HepG2 (cell line): ENCODE results near the gene SRRT. TPM values are rescaled to one million over a fixed set of nuclear protein-coding genes. Genes with fewer than 3 reads are reported as not detected.

Experiments
- ASH2L ChIP-seq: fragments of 300-600, 200-600 bp; sonication (generic); IDR thresholded peaks from 2 replicates; pipeline ENCODE4 v1.7.0; 2017; ENCODE audit warnings: low read depth, mild to moderate bottlenecking, moderate library complexity, mixed read lengths, low read length; ENCODE audit not compliant: insufficient read length
- FOXC1 ChIP-seq: sonication (generic); formaldehyde crosslinking; IDR thresholded peaks from 2 replicates; pipeline ENCODE4 v1.8.0; 2022; ENCODE audit warnings: mild to moderate bottlenecking, missing genetic modification reagents, borderline replicate concordance
- KDM1A ChIP-seq: IDR thresholded peaks from 2 replicates; pipeline ENCODE4 v1.6.1; 2016; ENCODE audit warnings: missing compliant biosample characterization
- NRL ChIP-seq: sonication (generic); formaldehyde crosslinking; IDR thresholded peaks from 2 replicates; pipeline ENCODE4 v1.5.0; 2020; ENCODE audit warnings: missing genetic modification reagents, mild to moderate bottlenecking, moderate library complexity, borderline replicate concordance
- SMARCC2 ChIP-seq: fragments of 450-650 bp; IDR thresholded peaks from 2 replicates; pipeline ENCODE4 v1.6.1; 2017; ENCODE audit warnings: antibody characterized with exemption, mild to moderate bottlenecking
- ZMYM3 ChIP-seq: sonication (generic); formaldehyde crosslinking; IDR thresholded peaks from 2 replicates; pipeline ENCODE4 v1.5.1; 2020; ENCODE audit warnings: mild to moderate bottlenecking, missing genetic modification reagents
- ZNF142 ChIP-seq: sonication (generic); formaldehyde crosslinking; IDR thresholded peaks from 2 replicates; pipeline ENCODE4 v1.4.0; 2020; ENCODE audit warnings: missing genetic modification reagents
- ZNF251 ChIP-seq: sonication (generic); formaldehyde crosslinking; IDR thresholded peaks from 2 replicates; pipeline ENCODE4 v1.9.0; 2021; ENCODE audit warnings: mild to moderate bottlenecking, missing genetic modification reagents
- ZNF253 ChIP-seq: sonication (generic); formaldehyde crosslinking; IDR thresholded peaks from 2 replicates; pipeline ENCODE4 v1.8.0; 2022; ENCODE audit warnings: mild to moderate bottlenecking, missing genetic modification reagents, borderline replicate concordance
- ZNF383 ChIP-seq: sonication (generic); formaldehyde crosslinking; IDR thresholded peaks from 2 replicates; pipeline ENCODE4 v1.4.0; 2020; ENCODE audit warnings: missing genetic modification reagents, mild to moderate bottlenecking, borderline replicate concordance
- ZNF7 ChIP-seq: IDR thresholded peaks from 2 replicates; pipeline ENCODE4 v1.6.1; 2016; ENCODE audit warnings: missing biosample characterization, missing genetic modification reagents
- ZNF709 ChIP-seq: sonication (generic); formaldehyde crosslinking; IDR thresholded peaks from 2 replicates; pipeline ENCODE4 v1.5.0; 2020; ENCODE audit warnings: mild to moderate bottlenecking, missing genetic modification reagents
- ZNF724P ChIP-seq: sonication (generic); formaldehyde crosslinking; IDR thresholded peaks from 2 replicates; pipeline ENCODE4 v1.8.0; 2022; ENCODE audit warnings: missing genetic modification reagents, borderline replicate concordance
- ZNF747 ChIP-seq: sonication (generic); formaldehyde crosslinking; IDR thresholded peaks from 2 replicates; pipeline ENCODE4 v1.8.1; 2023; ENCODE audit warnings: missing genetic modification reagents, mild to moderate bottlenecking, borderline replicate concordance
- ZNF768 ChIP-seq: sonication (generic); formaldehyde crosslinking; IDR thresholded peaks from 2 replicates; pipeline ENCODE4 v1.4.0; 2020; ENCODE audit warnings: missing genetic modification reagents
- ZNF891 ChIP-seq: sonication (generic); formaldehyde crosslinking; IDR thresholded peaks from 2 replicates; pipeline ENCODE4 v1.5.0; 2020; ENCODE audit warnings: mild to moderate bottlenecking, missing genetic modification reagents
- polyA plus RNA-seq, 8 experiments: library from polyadenylated mRNA; depleted of rRNA in 3 of 8; stranded (reverse) in 7 of 8; unstranded in 1 of 8; fragments of >200 nt; fragmentation: Illumina TruSeq in 4 of 8; extraction: Trizol in 4 of 8; gene quantifications; 2 replicates each; pipeline versions ENCODE4 v1.2.1 to v1.2.3, GENCODE V29; 2011 to 2016; ENCODE audit warnings: low read depth in 4 of 8, missing spikeins in 1 of 8, mixed read lengths in 1 of 8; ENCODE audit not compliant: insufficient read depth in 1 of 8
- total RNA-seq, 5 experiments: library from RNA; depleted of rRNA; stranded (reverse); fragments of >200 nt; fragmentation: Illumina TruSeq; extraction: Trizol; gene quantifications; 2 replicates each; pipeline ENCODE4 v1.2.3, GENCODE V29; 2016; ENCODE audit warnings: low read depth in 1 of 5
- TF ChIP-seq, protein P1 (sequence below): IDR thresholded peaks from 2 replicates; pipeline ENCODE4 v1.6.1; 2016; ENCODE audit warnings: low read depth
- TF ChIP-seq, protein P2 (sequence below): sonication (generic); formaldehyde crosslinking; IDR thresholded peaks from 2 replicates; pipeline ENCODE4 v1.5.0; 2020; ENCODE audit warnings: mild to moderate bottlenecking, missing genetic modification reagents
- TF ChIP-seq, protein P3 (sequence below): sonication (generic); formaldehyde crosslinking; IDR thresholded peaks from 2 replicates; pipeline ENCODE4 v1.4.0; 2020; ENCODE audit warnings: missing genetic modification reagents, borderline replicate concordance

SRRT gene
- total and polyA plus RNA-seq, 2 of the 13 experiments (the other 11 are each of a cell fraction or from before 2014, with no cell fraction given), result 26.2 to 106 TPM

- TF ChIP-seq ZNF142 (CRISPR knock-in tag) (no peak; the same call in none of the 2 replicates), ZNF709 (peak; percentile 47; the same call in 1 of the 2 replicates), ZNF383 (0 out of 2 replicates have a peak, but pooled peaks have one; percentile 51), ZNF891 (CRISPR knock-in tag) (peak; percentile 89), ZNF253 (CRISPR knock-in tag) (no peak), ZMYM3 (CRISPR knock-in tag) (peak; percentile 62; the same call in 1 of the 2 replicates), ZNF747 (CRISPR knock-in tag) (peak; percentile 77; the same call in 1 of the 2 replicates), FOXC1 (peak; percentile 86), NRL (CRISPR knock-in tag) (peak; percentile 70; the same call in 1 of the 2 replicates), ZNF251 (no peak), ZNF724P (CRISPR knock-in tag) (peak; percentile 76; the same call in 1 of the 2 replicates), ZNF7 (CRISPR knock-in tag) (no peak), KDM1A (CRISPR knock-in tag) (no peak), SMARCC2 (no peak), ASH2L (peak; percentile 93), ZNF768 (CRISPR knock-in tag) (no peak)
- TF ChIP-seq, protein P1, sequence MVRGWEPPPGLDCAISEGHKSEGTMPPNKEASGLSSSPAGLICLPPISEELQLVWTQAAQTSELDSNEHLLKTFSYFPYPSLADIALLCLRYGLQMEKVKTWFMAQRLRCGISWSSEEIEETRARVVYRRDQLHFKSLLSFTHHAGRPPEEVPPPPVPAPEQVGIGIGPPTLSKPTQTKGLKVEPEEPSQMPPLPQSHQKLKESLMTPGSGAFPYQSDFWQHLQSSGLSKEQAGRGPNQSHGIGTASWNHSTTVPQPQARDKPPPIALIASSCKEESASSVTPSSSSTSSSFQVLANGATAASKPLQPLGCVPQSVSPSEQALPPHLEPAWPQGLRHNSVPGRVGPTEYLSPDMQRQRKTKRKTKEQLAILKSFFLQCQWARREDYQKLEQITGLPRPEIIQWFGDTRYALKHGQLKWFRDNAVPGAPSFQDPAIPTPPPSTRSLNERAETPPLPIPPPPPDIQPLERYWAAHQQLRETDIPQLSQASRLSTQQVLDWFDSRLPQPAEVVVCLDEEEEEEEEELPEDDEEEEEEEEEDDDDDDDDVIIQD (CRISPR knock-in tag), result peak; percentile 67; the same call in 1 of the 2 replicates
- TF ChIP-seq, protein P2, sequence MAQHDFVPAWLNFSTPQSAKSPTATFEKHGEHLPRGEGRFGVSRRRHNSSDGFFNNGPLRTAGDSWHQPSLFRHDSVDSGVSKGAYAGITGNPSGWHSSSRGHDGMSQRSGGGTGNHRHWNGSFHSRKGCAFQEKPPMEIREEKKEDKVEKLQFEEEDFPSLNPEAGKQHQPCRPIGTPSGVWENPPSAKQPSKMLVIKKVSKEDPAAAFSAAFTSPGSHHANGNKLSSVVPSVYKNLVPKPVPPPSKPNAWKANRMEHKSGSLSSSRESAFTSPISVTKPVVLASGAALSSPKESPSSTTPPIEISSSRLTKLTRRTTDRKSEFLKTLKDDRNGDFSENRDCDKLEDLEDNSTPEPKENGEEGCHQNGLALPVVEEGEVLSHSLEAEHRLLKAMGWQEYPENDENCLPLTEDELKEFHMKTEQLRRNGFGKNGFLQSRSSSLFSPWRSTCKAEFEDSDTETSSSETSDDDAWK (CRISPR knock-in tag), result no peak
- TF ChIP-seq, protein P3, sequence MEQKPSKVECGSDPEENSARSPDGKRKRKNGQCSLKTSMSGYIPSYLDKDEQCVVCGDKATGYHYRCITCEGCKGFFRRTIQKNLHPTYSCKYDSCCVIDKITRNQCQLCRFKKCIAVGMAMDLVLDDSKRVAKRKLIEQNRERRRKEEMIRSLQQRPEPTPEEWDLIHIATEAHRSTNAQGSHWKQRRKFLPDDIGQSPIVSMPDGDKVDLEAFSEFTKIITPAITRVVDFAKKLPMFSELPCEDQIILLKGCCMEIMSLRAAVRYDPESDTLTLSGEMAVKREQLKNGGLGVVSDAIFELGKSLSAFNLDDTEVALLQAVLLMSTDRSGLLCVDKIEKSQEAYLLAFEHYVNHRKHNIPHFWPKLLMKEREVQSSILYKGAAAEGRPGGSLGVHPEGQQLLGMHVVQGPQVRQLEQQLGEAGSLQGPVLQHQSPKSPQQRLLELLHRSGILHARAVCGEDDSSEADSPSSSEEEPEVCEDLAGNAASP, result no peak; the same call in none of the 2 replicates
These were observed at the start of gene SRRT (continued) for GRCh38 chr7:100874577-100875355.
